Measurements from ENCODE around the gene S100A8.
"Not testable (repeated sequence)": the region's sequence is repeated elsewhere in the genome, so short reads cannot be mapped to it uniquely, and the experiment has no call there.

The S100A8 gene

GRCh38 chr1:153390938-153391710, at the start of gene S100A8:
S100A8 (minus strand) TSS chr1:153391073; CDS start chr1:153390535, 538 bp downstream.
- no peak for DNase-seq (ENCODE audit: low read depth)

DNA sequence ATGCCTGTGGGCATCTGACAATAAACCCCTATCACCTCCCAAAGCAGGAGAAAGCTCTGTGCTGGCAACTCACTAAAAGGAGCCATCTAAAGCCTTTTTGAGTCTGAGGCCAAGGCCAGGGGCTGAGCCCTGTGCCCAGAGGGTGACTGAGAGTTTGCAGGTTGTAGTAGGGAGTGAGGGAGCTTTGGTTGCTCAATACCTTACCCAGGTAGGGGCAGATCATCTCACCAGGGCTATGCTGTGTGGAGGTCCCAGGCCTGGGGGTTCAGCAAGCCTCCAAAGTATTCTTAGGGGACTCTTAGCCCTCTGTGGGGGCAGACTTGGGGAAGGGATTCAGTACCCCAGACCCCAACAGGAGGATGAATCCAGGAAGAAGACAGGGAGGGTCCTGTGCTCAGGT, 48.4 kb upstream of the S100A8 start:
- no peak for DNase-seq (ENCODE audit: low read depth)

- no peak for DNase-seq (ENCODE audit: low read depth)
Observed at GRCh38 chr1:153438599-153438998, 47.7 kb upstream of the S100A8 start.

- no peak for DNase-seq (ENCODE audit: low read depth)
Observed at GRCh38 chr1:153437236-153437635, 46.4 kb upstream of the S100A8 start.

DNA sequence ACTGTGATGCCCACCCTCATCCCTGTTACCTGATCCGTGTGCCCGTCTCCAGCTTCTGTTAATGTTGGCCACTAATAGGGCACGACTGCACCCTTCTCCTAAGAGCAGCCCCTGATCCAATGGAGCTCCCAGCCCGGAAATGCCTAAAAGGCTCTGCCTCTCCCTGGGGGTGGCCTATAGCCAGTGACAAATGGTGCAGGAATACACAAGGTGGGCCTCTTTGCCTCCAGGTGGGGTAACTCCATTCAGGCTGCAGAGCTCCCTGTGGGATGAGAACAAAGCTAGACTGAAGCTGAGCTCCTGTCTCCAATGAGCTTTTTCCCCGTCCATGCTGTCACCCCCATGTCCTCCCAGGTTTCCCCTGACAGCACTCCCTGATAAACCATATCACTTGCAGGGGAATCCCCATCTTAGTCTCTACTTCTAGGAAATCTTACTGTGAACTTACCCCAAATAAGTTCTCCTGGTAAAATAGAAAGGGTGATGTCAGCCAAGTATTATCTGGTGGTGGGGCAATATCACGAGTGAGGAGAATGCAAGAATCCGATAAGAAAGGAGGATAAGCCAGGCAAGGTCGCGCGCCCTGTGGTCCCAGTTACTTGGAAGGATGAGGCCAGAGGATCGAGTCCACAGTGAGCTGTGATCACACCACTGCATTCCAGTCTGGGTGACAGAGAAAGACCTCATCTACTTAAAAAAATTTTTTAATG, 44.0 kb upstream of the S100A8 start:
- DNase-seq (ENCODE audit: low read depth), result no peak

- no peak for DNase-seq (ENCODE audit: low read depth)
Observed at GRCh38 chr1:153432874-153433681, 42.2 kb upstream of the S100A8 start.

DNA sequence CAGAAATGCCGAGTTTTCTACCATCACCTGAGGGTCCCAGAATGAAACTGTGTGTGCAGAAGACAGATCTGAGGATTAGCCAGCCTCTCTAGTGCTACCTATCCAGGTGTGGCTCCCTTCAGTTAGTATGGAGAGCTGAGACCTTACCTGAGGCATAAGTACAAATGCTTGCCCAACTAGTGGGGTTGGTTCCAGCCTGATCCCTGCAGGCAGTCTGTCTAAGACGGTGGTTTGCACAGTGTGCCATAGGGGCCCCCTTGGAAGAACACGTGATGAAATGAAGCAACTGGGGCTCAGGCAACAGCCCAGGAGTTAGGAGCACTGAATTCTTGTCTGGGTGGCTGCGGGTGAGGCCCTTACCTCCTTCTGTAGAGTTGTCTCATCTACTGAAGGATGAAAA, 41.1 kb upstream of the S100A8 start:
- no peak for DNase-seq (ENCODE audit: low read depth)

DNA sequence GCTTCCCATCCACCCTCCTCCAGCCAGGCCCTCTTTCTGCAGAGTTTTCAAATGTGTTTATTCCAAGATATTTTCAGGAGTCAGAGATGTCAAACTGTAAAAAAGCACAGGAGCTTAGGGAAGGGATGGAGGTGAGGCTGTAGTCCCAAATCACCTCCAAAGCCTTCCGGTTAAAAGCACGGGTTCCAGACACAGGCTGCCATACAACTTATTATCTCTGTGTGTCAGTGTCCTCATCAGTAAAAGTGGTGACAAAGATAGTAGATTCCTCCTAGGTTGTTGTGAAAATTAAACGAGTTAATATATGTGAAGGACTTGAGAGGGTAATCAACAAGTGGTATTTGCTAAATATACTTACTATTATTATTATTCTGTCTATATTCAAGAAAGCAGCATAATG, 40.6 kb upstream of the S100A8 start:
- DNase-seq (ENCODE audit: low read depth), result no peak

DNA sequence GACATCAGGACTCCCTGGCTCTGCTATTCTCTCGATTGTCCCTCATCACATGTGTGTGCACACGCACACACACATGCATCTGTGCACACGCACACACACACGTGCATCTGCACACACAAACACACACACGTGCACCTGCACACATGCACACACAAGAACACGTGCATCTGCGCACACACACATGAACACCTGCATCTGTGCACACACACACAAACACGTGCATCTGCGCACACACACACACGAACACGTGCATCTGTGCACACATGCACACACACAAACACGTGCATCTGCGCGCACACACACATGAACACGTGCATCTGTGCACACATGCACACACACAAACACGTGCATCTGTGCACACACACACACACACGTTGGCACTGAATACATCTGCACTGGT, 40.1 kb upstream of the S100A8 start:
- no peak for DNase-seq (ENCODE audit: low read depth)

DNA sequence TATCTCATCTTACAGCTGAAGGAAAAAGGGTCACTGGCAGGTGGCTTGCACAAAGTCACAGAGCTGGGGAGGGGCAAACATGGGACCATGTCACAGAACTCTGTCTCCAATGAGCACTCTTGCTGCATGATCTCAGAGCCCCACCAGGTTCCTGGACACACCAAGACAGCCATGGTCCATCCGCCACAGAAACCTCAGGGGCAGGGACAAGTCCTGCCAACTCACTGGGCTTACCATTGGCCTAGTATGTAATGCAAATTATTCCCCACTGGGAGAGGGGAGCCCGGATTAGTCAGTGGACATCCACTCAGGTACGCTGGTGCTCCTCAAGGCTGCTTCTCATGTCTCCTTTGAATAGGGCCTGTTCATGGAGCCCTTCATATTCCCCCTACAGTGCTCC, 39.7 kb upstream of the S100A8 start:
- no peak for DNase-seq (ENCODE audit: low read depth)

DNA sequence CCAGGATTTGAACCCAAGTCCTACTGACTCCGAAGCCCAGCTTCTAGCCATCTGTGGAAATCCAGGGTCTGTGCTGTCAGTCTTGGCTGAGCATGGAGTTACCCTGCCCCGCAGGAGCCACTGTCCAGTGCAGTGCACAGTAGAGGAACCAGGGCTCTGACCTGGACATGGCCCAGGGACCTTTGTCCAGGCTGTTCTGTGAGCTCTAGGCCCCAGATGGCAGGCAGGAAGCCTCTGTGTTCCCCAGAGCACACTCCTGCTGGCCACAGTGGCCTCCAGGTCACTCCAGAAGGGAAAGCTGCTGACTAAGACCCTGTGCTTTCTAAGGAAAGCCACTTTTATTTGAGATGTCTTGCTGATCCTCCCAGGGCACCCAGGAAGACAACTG, 39.3 kb upstream of the S100A8 start:
- DNase-seq (ENCODE audit: low read depth), result no peak

- no peak for DNase-seq (ENCODE audit: low read depth)
Observed at GRCh38 chr1:153429266-153430165, 38.6 kb upstream of the S100A8 start.

- no peak for DNase-seq (ENCODE audit: low read depth)
Observed at GRCh38 chr1:153428791-153429190, 37.9 kb upstream of the S100A8 start.

DNA sequence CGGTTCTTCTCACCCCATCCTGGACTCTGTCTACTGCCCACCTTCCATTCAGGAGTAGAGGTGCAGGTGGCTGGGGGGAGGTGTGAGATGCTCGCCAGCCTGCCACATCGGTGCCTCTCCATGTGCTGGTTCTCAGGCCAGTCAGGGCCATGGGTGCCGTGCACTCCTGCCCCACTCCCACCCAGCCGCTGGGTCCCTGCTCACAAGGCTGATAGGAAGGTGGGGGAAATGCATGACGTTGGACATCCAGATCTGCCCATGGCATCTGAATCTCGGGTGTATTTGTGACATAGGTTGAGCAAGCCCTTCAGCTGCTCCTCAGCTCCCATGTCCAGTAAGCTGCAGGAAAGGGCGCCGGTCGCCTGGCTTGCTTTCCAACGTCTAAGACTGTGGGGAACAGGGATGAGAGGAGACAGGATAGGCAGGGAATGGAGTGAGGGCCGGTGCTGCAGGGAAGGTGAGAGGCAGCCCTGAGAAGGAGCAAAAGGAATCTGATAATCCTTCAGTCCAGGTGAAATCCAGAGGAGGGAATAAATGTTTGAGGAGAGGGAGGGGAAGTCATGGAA, 37.3 kb upstream of the S100A8 start:
- DNase-seq (ENCODE audit: low read depth), result no peak

GRCh38 chr1:153426809-153427208, 35.9 kb upstream of the S100A8 start:
- DNase-seq (ENCODE audit: low read depth), result no peak

- peak; percentile 45 for DNase-seq (ENCODE audit: low read depth)
Observed at GRCh38 chr1:153422450-153423068, 31.7 kb upstream of the S100A8 start.

DNA sequence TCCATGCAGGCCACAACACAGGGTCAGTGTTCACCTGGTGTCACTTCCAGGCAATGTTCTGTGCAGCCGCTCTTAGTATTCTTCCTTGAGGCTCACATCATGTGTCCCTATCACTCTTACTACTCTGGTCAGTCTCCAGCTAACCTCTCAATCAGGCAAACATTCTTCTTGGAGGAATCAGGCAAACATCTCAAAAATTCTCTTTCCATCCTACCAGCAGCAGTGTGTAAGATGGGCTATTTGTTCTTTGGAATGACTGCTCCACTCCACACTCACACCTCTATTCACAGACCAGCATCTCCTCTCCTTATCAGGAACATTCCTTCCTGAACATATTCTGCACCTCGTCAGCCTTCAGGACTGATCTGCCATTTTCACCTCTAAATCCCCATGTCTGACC, 29.4 kb upstream of the S100A8 start:
- DNase-seq (ENCODE audit: low read depth), result no peak

GRCh38 chr1:153419436-153419793, 28.5 kb upstream of the S100A8 start:
- DNase-seq (ENCODE audit: low read depth), result not testable (repeated sequence)

DNA sequence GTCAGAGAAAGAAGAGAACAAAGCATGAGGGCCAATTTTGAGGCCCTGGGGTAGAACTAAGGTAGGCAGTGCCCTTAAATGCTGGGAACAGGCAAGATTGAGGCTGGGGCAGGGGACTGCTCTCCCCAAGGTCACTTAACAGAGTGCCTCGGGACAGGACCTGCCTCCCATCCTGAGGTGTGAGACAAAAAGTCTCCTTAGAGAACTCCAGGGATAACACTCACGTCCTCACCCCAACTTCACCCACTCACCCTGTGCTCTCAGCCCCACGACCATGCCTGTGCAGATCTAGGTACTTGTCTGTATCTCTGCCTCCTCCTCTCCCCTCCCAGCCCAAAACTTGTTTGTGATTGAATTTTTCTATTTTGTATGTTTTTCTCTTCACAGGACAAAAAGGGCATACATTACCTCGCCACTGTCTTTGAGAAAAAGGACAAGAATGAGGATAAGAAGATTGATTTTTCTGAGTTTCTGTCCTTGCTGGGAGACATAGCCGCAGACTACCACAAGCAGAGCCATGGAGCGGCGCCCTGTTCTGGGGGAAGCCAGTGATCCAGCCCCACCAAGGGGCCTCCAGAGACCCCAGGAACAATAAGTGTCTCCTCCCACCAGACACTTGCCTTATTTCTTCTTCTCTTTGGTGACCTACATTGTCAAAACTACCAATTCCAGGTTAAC, 28.0 kb upstream of the S100A8 start:
- not testable (repeated sequence) for DNase-seq (ENCODE audit: low read depth)

DNA sequence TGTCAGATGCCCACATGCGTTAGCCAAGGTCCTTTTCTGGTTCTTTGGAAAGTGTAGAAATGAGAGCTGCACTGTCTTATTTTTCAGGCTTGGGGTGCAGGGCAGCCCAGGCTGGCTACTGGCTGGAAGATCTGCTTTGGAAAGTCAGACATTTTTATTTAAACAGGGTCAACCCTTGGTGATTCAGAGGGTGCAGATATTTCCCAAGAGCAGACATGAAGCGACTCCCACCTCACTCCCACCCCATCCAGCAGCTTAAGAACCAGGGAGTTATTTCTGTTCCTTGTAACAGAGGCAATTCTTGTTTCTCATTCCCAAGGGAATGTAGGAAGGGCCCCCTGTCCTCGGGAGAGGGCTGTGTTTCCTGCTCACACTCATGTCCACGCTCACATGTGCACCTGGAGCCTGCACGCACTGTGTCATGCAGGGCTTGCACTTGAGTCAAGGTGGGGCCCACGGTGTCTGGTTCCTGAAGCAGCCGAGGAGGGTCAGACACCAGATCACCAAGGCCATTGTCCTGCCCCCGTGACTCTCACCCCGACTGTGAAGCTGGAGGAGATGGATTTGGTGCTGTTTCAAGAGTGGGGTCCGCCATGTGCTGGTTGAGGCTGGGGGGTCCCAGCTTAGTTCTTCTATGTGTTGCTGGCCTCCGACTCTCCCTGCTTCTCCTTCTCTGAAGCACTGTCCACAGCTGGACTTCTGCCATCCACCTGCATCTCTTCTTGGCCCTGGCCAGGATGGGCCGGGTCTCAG, 26.4 kb upstream of the S100A8 start:
- no peak for DNase-seq (ENCODE audit: low read depth)
